SH-SY5Y (cell line): Measurements from ENCODE around the gene AFF2.

ENCODE experiments used
- GATA2 ChIP-seq: IDR thresholded peaks from 2 replicates; pipeline ENCODE4 v1.6.1; 2011; ENCODE audit warnings: mild to moderate bottlenecking, low read depth, low read length
- GATA3 ChIP-seq: IDR thresholded peaks from 2 replicates; pipeline ENCODE4 v1.6.1; 2011; ENCODE audit warnings: low read depth, mild to moderate bottlenecking, low read length, moderate library complexity

AFF2 gene

DNA sequence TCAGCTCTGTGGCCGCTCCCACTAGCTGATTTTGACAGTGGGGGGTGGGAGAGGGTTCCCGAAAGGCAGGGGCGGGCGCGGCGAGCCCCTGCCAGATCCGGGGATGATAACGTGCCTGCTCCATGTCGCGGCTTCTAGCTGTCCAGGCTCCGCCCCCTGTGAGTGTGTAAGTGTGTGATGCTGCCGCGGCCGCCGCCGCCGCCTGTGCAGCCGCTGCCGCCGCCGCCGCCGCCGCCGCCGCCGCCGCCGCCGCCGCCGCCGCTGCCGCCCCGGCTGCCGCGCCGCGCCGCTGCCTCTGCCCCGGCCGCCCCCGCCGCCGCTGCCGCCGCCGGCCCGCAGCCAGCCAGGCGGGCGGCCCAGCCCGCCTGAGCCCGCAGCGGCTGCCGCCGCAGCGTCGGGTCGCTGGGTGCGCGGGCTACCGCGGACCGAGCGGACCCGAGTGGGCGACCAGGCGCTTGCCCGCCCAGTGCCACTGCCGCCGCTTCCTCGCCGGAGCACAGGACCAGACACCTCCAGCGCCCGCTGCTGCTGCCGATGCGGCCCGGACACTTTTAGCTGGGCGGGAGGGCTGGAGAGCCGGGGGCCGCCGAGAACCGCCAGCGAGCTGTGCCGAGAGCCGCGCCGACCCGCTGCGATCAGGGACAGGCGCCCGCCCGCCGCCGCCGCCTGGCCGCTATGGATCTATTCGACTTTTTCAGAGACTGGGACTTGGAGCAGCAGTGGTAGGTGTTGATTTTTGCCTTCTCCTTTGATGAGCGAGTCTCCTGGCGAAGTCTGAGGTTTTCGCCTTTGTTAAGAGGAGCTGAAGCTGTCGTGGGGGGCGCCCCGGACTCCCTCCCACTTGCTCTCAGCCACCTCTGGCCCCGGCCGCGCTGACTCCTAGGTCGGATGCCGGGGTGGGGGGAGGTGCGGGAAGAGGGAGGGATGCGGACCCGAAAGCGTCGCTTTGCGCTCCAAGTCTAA lies at the start of gene AFF2:
TSS of gene AFF2 (plus strand) at position 195 of the 963 bp plus-strand sequence. CDS start at position 676, 481 bp downstream.
- TF ChIP-seq GATA3 (no peak), GATA2 (no peak)

GRCh38 chrX:148457279-148457678 lies 43.1 kb upstream of the AFF2 start:
- TF ChIP-seq GATA3 (no peak), GATA2 (no peak)

GRCh38 chrX:148459343-148459742 lies 41.1 kb upstream of the AFF2 start:
- TF ChIP-seq GATA3 (no peak), GATA2 (no peak)

GRCh38 chrX:148466292-148466691 lies 34.1 kb upstream of the AFF2 start:
- no peak for TF ChIP-seq GATA3

DNA sequence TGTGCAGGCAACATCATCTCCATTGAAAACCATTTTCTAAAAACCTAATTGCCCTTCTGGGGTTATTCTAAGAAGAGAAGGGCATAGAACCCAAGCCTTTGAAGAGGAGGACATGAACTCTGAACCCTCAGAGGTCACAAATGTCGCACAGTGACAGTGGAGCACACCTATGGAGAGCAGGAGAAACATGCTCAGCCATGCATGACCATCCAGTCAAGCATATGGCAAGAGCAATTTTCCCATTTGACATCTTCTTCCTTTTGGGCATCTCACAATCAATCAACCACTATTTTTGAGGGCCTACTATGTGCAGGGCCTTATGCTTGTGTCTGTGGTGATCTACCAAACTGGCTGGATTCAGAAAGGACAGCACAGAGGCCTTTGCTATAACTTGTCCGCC lies 30.1 kb upstream of the AFF2 start:
- TF ChIP-seq GATA2 (no peak), GATA3 (no peak)

DNA sequence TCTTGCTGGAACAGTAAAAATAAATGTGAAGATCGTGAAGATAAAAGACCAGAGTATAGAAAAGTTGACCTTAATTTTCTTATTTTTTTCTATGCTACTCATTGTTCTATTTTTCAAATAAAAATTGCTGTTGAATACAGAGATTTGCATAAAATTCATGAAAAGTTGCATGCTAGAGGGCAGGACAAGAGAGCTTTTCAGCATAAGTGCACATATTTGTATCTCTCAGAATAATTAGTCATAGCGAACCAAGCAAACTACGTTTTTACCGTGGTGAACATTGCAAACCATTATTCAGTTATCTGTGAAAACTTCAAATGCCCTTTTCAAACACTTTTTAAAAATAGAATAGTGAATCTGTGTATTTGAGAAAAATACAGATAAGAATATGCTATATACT lies 26.4 kb upstream of the AFF2 start:
- TF ChIP-seq GATA2 (no peak), GATA3 (no peak)

- no peak for TF ChIP-seq GATA3
- no peak for TF ChIP-seq GATA2
These were observed 8.4 kb upstream of the AFF2 start for GRCh38 chrX:148492057-148492456.

- TF ChIP-seq GATA2 (no peak), GATA3 (no peak)
These were observed 5.2 kb upstream of the AFF2 start for GRCh38 chrX:148495176-148495575.

DNA sequence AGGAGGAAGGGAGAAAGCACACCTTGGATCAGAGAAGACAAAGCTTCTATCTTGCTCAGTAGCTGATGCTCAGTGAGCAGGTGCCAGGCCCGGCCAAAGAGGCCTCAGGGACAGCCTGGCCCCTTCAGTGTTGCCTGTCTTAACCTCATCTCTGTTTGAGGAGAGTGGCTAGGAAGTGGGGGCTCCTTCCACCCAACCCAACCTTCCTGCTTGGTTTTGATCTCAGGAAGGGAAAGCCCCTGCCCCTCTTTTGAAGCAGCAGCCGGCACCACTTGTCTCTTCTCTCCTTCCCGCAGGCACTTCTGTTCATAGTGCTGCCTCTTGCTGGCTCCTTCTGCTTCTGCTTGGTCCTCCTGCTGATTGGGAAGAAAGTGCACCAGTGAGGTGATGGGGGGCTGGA lies 2.4 kb upstream of the AFF2 start:
- no peak for TF ChIP-seq GATA3
- TF ChIP-seq GATA2, result no peak

- TF ChIP-seq GATA2 (no peak), GATA3 (no peak)
These were observed 587 bp upstream of the AFF2 start for GRCh38 chrX:148499638-148500422.

- TF ChIP-seq GATA2 (no peak), GATA3 (no peak)
These were observed 1.1 kb downstream of the AFF2 start for GRCh38 chrX:148501386-148502066.

DNA sequence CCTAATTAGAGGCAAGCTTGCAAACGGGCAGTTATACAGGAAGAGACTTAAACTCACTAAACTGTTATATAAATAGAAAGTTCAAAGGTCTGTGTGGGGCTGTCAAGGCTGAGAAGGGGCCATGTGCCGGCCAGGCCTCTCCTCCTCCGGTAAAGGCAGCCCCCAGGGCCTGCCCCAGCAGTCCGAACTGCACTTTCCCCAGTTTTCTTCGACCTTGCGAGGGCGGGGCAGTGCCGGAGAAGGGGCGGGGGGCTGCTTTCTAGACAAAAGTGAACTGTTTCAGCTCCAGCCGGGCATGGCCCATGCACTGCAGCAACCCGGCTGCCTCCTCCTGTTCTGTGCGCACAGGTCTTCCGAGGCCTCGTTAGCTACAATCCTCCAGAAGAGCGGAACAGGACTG lies 4.1 kb downstream of the AFF2 start:
- no peak for TF ChIP-seq GATA3
- TF ChIP-seq GATA2, result no peak

- no peak for TF ChIP-seq GATA3
- TF ChIP-seq GATA2, result no peak
These were observed 7.0 kb downstream of the AFF2 start for GRCh38 chrX:148507418-148507817.

DNA sequence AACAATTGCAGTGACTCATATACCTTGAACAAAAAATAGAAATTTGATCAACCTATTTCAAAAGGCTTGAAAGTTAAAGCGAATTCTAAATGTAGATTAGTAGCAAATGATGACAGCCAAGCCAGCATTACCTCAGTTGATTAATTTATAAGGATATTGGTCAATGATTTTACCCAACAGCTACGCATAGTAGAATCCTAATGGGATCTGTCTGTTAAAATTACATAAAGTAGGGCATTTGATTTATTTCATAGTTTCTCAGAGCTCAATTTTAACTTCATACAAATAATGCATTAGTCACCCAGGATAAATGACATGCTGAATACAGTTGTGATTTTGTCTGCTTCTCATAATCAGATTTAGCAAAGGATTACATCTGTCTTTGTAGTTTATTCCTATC lies 12.0 kb downstream of the AFF2 start:
- no peak for TF ChIP-seq GATA2
- TF ChIP-seq GATA3, result no peak
